ENCODE results near the gene ADAP2. TPM values are rescaled to one million over a fixed set of nuclear protein-coding genes. Genes with fewer than 3 reads are reported as not detected.

Gene ADAP2
- total and polyA plus RNA-seq, 10 of the 15 experiments (the other 5 are each of a cell fraction or from before 2014, with no cell fraction given): 0.15 to 13.6 (median 6.8) TPM

DNA sequence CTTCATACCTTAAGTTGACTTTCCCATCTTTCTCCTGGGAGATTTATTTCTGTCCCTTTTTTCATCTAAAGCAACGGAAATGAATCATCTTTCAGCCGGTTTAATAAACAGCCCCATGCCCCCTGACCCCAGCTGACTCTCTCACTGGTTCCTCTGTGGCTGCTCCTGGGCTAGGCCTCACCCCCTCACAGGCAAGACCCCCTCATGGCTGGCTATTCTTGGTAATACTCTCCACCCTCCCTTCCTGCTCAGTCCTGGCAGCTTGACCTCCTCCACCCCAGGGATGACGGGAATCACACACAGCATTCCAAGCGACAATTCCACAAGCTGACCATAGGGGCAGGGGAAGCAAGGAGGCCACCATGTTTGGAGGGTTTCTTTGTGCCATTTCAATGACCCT lies 1.5 kb upstream of the ADAP2 start:
- no peak for TF ChIP-seq RAD21 (IDR thresholded peaks at IDR 0.05; ENCODE audit: insufficient read depth, low read depth, low read length)
- TF ChIP-seq, protein P1, sequence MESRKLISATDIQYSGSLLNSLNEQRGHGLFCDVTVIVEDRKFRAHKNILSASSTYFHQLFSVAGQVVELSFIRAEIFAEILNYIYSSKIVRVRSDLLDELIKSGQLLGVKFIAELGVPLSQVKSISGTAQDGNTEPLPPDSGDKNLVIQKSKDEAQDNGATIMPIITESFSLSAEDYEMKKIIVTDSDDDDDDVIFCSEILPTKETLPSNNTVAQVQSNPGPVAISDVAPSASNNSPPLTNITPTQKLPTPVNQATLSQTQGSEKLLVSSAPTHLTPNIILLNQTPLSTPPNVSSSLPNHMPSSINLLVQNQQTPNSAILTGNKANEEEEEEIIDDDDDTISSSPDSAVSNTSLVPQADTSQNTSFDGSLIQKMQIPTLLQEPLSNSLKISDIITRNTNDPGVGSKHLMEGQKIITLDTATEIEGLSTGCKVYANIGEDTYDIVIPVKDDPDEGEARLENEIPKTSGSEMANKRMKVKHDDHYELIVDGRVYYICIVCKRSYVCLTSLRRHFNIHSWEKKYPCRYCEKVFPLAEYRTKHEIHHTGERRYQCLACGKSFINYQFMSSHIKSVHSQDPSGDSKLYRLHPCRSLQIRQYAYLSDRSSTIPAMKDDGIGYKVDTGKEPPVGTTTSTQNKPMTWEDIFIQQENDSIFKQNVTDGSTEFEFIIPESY (IDR thresholded peaks at IDR 0.05): no peak
- TF ChIP-seq, protein P2, sequence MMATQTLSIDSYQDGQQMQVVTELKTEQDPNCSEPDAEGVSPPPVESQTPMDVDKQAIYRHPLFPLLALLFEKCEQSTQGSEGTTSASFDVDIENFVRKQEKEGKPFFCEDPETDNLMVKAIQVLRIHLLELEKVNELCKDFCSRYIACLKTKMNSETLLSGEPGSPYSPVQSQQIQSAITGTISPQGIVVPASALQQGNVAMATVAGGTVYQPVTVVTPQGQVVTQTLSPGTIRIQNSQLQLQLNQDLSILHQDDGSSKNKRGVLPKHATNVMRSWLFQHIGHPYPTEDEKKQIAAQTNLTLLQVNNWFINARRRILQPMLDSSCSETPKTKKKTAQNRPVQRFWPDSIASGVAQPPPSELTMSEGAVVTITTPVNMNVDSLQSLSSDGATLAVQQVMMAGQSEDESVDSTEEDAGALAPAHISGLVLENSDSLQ (IDR thresholded peaks at IDR 0.05): no peak
- TF ChIP-seq, protein P3, sequence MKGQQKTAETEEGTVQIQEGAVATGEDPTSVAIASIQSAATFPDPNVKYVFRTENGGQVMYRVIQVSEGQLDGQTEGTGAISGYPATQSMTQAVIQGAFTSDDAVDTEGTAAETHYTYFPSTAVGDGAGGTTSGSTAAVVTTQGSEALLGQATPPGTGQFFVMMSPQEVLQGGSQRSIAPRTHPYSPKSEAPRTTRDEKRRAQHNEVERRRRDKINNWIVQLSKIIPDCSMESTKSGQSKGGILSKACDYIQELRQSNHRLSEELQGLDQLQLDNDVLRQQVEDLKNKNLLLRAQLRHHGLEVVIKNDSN (IDR thresholded peaks at IDR 0.05; ENCODE audit: borderline replicate concordance, extremely low read length, insufficient read depth, low read depth, low read length): no peak
- no peak for TF ChIP-seq SIN3A (IDR thresholded peaks at IDR 0.05; ENCODE audit: low read depth, low read length)
- intact Hi-C loops (cut with micrococcal nuclease; ENCODE audit: unreplicated experiment): no loop called here
- H3K27ac ChIP-seq (ENCODE audit: control insufficient read depth, insufficient read depth): no peak overlapping the region
- 86% methylated on average over 4 of the region's 4 CpGs for WGBS (ENCODE audit: insufficient coverage, insufficient replicate concordance, low lambda C conversion rate, missing lambda C conversion rate)
- FAIRE-seq (no peak), ATAC-seq (no peak), DNase-seq (ENCODE audit: low read depth, low spot score) (no peak)
- no peak overlapping the region for H3K4me3 ChIP-seq
- no peak overlapping the region for H3K9ac ChIP-seq (ENCODE audit: control insufficient read depth, insufficient read depth, low read length)
- no peak overlapping the region for H3K4me2 ChIP-seq (ENCODE audit: control insufficient read depth, insufficient read depth)
- no peaks in the 10 kb centered on the region for H3K36me3 ChIP-seq (ENCODE audit: control insufficient read depth in 2 of 2, insufficient read depth in 2 of 2, low read length in 1 of 2)
- ChIA-PET POLR2A (no interaction called here), CTCF (no interaction called here), RAD21 (ENCODE audit: unreplicated experiment) (no interaction called here), SMC1A (ENCODE audit: uncharacterized antibody, unreplicated experiment) (no interaction called here)
- BruUV-seq (replicated peaks): no TSS peak
- H4K20me1 ChIP-seq (ENCODE audit: control insufficient read depth, insufficient read depth): no peaks in the 10 kb centered on the region
- H3K79me2 ChIP-seq (ENCODE audit: control insufficient read depth, insufficient read depth, low read length): no peaks in the 10 kb centered on the region
- H3K4me1 ChIP-seq (ENCODE audit: control insufficient read depth, insufficient read depth, low read length): no peaks in the 10 kb centered on the region; the same call in 1 of the 2 replicates
- peaks cover 0 to 2% of the 10 kb centered on the region in 2 experiments; a peak in 2 of 4 replicates for H3K27me3 ChIP-seq (replicated peaks in 1 of 2; ENCODE audit: control insufficient read depth in 2 of 2, insufficient read depth in 2 of 2, low read length in 1 of 2)
- no peak overlapping the region for H2AFZ ChIP-seq (ENCODE audit: control insufficient read depth, low read depth, low read length)
- in situ Hi-C loops (cut with MboI): no loop called here
- no peaks in the 10 kb centered on the region for H3K9me3 ChIP-seq (replicated peaks; ENCODE audit: control insufficient read depth, insufficient read depth, low read length)

Data from GM12878 (cell line).